Keratinocyte (primary cell): ENCODE data around the gene PI4KA. TPM values are rescaled to one million over a fixed set of nuclear protein-coding genes. Genes with fewer than 3 reads are reported as not detected.

ENCODE experiments used
- DNase-seq: peaks from one replicate; pipeline ENCODE4 v3.0.0-alpha.2; 2011; ENCODE audit warnings: low read depth, missing footprints, low spot score
- FAIRE-seq: peaks from 2 replicates; lab custom pipeline; 2011; peaks lifted over from hg19 to GRCh38; lab: Jason Lieb, UNC
- H2AFZ ChIP-seq: 2 replicates; pipeline ENCODE4 v1.6.0; 2012; ENCODE audit warnings: low read length, control low read depth, inconsistent platforms; ENCODE audit not compliant: control insufficient read depth
- H3K27ac ChIP-seq: 2 replicates; pipeline ENCODE4 v1.5.1; 2011; ENCODE audit warnings: low read length; ENCODE audit not compliant: control insufficient read depth, insufficient read depth
- H3K27me3 ChIP-seq: 3 replicates; pipeline ENCODE4 v1.6.0; 2011; ENCODE audit warnings: low read length; ENCODE audit not compliant: control insufficient read depth, insufficient read depth; ENCODE audit errors: extremely low read depth
- H3K36me3 ChIP-seq, 2 experiments: 2 replicates in 1 of 2; 3 replicates in 1 of 2; pipeline ENCODE4 v1.5.1; 2011; ENCODE audit warnings: low read length in 2 of 2, mild to moderate bottlenecking in 1 of 2; ENCODE audit not compliant: control insufficient read depth in 2 of 2, insufficient read depth in 2 of 2; ENCODE audit errors: extremely low read depth in 1 of 2
- H3K4me1 ChIP-seq: 3 replicates; pipeline ENCODE4 v1.5.1; 2011; ENCODE audit warnings: low read length; ENCODE audit not compliant: control insufficient read depth, insufficient read depth; ENCODE audit errors: extremely low read depth
- H3K4me2 ChIP-seq: 3 replicates; pipeline ENCODE4 v1.6.0; 2011; ENCODE audit warnings: low read depth, low read length; ENCODE audit not compliant: control insufficient read depth, insufficient read depth; ENCODE audit errors: extremely low read depth
- H3K4me3 ChIP-seq, 3 experiments: fragments of 200-600 bp in 1 of 3; sonication (generic) in 1 of 3; 2 replicates in 2 of 3; 3 replicates in 1 of 3; pipeline ENCODE4 v1.5.1; 2011 to 2016; ENCODE audit warnings: low read length in 3 of 3, mild to moderate bottlenecking in 3 of 3, control low read depth in 2 of 3, inconsistent platforms in 1 of 3, low read depth in 1 of 3, mixed read lengths in 1 of 3, mixed run types in 1 of 3, moderate library complexity in 1 of 3; ENCODE audit not compliant: control insufficient read depth in 2 of 3, insufficient read depth in 2 of 3; ENCODE audit errors: extremely low read depth in 1 of 3
- H3K79me2 ChIP-seq: 2 replicates; pipeline ENCODE4 v1.6.0; 2012; ENCODE audit warnings: low read length; ENCODE audit not compliant: control insufficient read depth, insufficient read depth
- H3K9ac ChIP-seq: 3 replicates; pipeline ENCODE4 v1.6.0; 2011; ENCODE audit warnings: low read length; ENCODE audit not compliant: control insufficient read depth, insufficient read depth; ENCODE audit errors: extremely low read depth
- H3K9me1 ChIP-seq: 3 replicates; pipeline ENCODE4 v1.6.0; 2011; ENCODE audit warnings: low read length; ENCODE audit not compliant: control insufficient read depth, insufficient read depth; ENCODE audit errors: extremely low read depth
- H3K9me3 ChIP-seq: 2 replicates; pipeline ENCODE4 v1.5.1; 2012; ENCODE audit warnings: low read depth, low read length; ENCODE audit not compliant: control insufficient read depth
- H4K20me1 ChIP-seq: 3 replicates; pipeline ENCODE4 v1.6.0; 2011; ENCODE audit warnings: low read length; ENCODE audit not compliant: control insufficient read depth, insufficient read depth; ENCODE audit errors: extremely low read depth
- CTCF ChIP-seq, 3 experiments: IDR thresholded peaks in 1 of 3; conservative IDR thresholded peaks in 1 of 3; optimal IDR thresholded peaks in 1 of 3; 2 replicates in 2 of 3; 3 replicates in 1 of 3; pipeline versions ENCODE3 to v1.5.1; 2011; ENCODE audit warnings: low read length in 3 of 3, mild to moderate bottlenecking in 3 of 3, moderate library complexity in 2 of 3, control low read depth in 1 of 3, inconsistent platforms in 1 of 3; ENCODE audit not compliant: insufficient read depth in 2 of 3; ENCODE audit errors: extremely low read depth in 1 of 3
- EZH2 ChIP-seq: IDR thresholded peaks from one replicate; pipeline ENCODE4 v1.6.1; 2012; ENCODE audit warnings: inconsistent platforms, mild to moderate bottlenecking, low read length, moderate library complexity
- dilution Hi-C: fragments of 300-500 bp; cut with MboI; formaldehyde crosslinking; loops from one replicate; pipeline ENCODE4 v1.7.0; 2020; ENCODE audit warnings: low sequenced_read_pairs; ENCODE audit not compliant: extremely low pct_ligation_motif_present
- polyA plus RNA-seq, 5 experiments: library from polyadenylated mRNA; depleted of rRNA in 3 of 5; stranded (reverse) in 3 of 5; stranded (forward) in 1 of 5; unstranded in 1 of 5; fragments of >200 nt; gene quantifications; 1 replicate in 1 of 5; 2 replicates in 3 of 5; 3 replicates in 1 of 5; pipeline versions ENCODE4 v1.2.1 to v1.2.3, GENCODE V29; 2011 to 2012; ENCODE audit warnings: missing spikeins in 2 of 5, low read depth in 1 of 5, low replicate concordance in 1 of 5

Gene PI4KA
- polyA plus RNA-seq, 1 donor (not counting 4 experiments of a cell fraction or from before 2014, with no cell fraction given), result 13.6 TPM

GRCh38 chr22:20865875-20866445 lies 7.3 kb upstream of the PI4KA start:
- Histone ChIP-seq H3K4me1 (peaks cover 9% of the 10 kb centered on the region), H4K20me1 (peaks cover 3% of the 10 kb centered on the region)

GRCh38 chr22:20865331-20865730 lies 6.7 kb upstream of the PI4KA start:
- Histone ChIP-seq H3K79me2 (no peaks in the 10 kb centered on the region), H3K27me3 (no peaks in the 10 kb centered on the region), H3K9ac (no peak overlapping the region), H3K9me1 (no peaks in the 10 kb centered on the region), H3K4me3 (no peak overlapping the region), H3K4me1 (peaks cover 9% of the 10 kb centered on the region), H3K27ac (no peak overlapping the region), H2AFZ (no peak overlapping the region), H3K9me3 (no peaks in the 10 kb centered on the region), H3K4me2 (no peak overlapping the region), H4K20me1 (peaks cover 3% of the 10 kb centered on the region), H3K36me3 (peaks cover 3 to 7% of the 10 kb centered on the region in 2 experiments)
- TF ChIP-seq EZH2 (no peak), CTCF (optimal IDR thresholded peaks at IDR 0.05 in 1 of 3, IDR thresholded peaks at IDR 0.05 in 1 of 3, conservative IDR thresholded peaks at IDR 0.05 in 1 of 3; ENCODE audit: extremely low read depth in 1 of 3, insufficient read depth in 2 of 3, low read length in 3 of 3) (no peak)
- dilution Hi-C loops, result no loop called here
- FAIRE-seq, result no peak
- DNase-seq, result no peak

More at GRCh38 chr22:20865875-20866445, 7.3 kb upstream of the PI4KA start:
- Histone ChIP-seq H3K36me3 (peaks cover 6 to 10% of the 10 kb centered on the region in 2 experiments), H3K4me2 (no peak overlapping the region), H3K9me1 (no peaks in the 10 kb centered on the region), H3K27ac (no peak overlapping the region), H3K9me3 (no peaks in the 10 kb centered on the region), H3K9ac (no peak overlapping the region), H3K27me3 (no peaks in the 10 kb centered on the region), H2AFZ (no peak overlapping the region), H3K4me3 (no peak overlapping the region), H3K79me2 (no peaks in the 10 kb centered on the region)
- dilution Hi-C loops, result no loop called here
- TF ChIP-seq EZH2, result no peak
- no peak for TF ChIP-seq CTCF (optimal IDR thresholded peaks at IDR 0.05 in 1 of 3, IDR thresholded peaks at IDR 0.05 in 1 of 3, conservative IDR thresholded peaks at IDR 0.05 in 1 of 3; ENCODE audit: extremely low read depth in 1 of 3, insufficient read depth in 2 of 3, low read length in 3 of 3)
- FAIRE-seq (no peak), DNase-seq (no peak)
